Heart right ventricle (tissue), 16 donors: ENCODE measurements around the gene RFX2. TPM values are rescaled to one million over a fixed set of nuclear protein-coding genes. Genes with fewer than 3 reads are reported as not detected.

ENCODE experiments used
- ATAC-seq, 8 donors: fragments of 200-7000 bp; cut with Tn5 transposase; one replicate each; pipeline ENCODE4 v1.9.1; 2020; ENCODE audit warnings: mild to moderate bottlenecking in 8 of 8, moderate library complexity in 8 of 8, moderate number of reproducible peaks in 1 of 8
- DNase-seq, 2 donors: peaks; one replicate each; pipeline ENCODE4 v3.0.0-alpha.2; 2020
- H3K27ac ChIP-seq, 10 donors: fragments of 200-600 bp; sonication (generic) in 2 of 10; one replicate each; pipeline versions ENCODE4 v1.5.0 to v1.8.0; 2020 to 2022; ENCODE audit warnings: mild to moderate bottlenecking in 3 of 10
- H3K27me3 ChIP-seq, 7 donors: fragments of 200-600 bp; one replicate each; pipeline ENCODE4 v1.8.0; 2021 to 2022; ENCODE audit warnings: mild to moderate bottlenecking in 2 of 7
- H3K36me3 ChIP-seq, 9 donors: fragments of 200-600 bp; sonication (generic) in 1 of 9; one replicate each; pipeline versions ENCODE4 v1.5.0 to v1.8.0; 2020 to 2022; ENCODE audit warnings: mild to moderate bottlenecking in 2 of 9
- H3K4me1 ChIP-seq, 9 donors: fragments of 200-600 bp; sonication (generic) in 1 of 9; one replicate each; pipeline versions ENCODE4 v1.5.0 to v1.8.0; 2020 to 2022; ENCODE audit warnings: mild to moderate bottlenecking in 4 of 9
- H3K4me3 ChIP-seq, 10 donors: fragments of 200-600 bp; sonication (generic) in 2 of 10; one replicate each; pipeline versions ENCODE4 v1.5.0 to v1.8.0; 2020 to 2022; ENCODE audit warnings: mild to moderate bottlenecking in 7 of 10, moderate library complexity in 2 of 10
- H3K9me3 ChIP-seq, 11 donors: fragments of 200-600 bp in 10 of 11; sonication (generic) in 2 of 11; one replicate each; pipeline versions ENCODE4 v1.5.0 to v1.8.0; 2013 to 2022; ENCODE audit warnings: mild to moderate bottlenecking in 2 of 11, control low read depth in 1 of 11, moderate library complexity in 1 of 11
- CTCF ChIP-seq, 9 donors: fragments of 200-600 bp; sonication (generic) in 2 of 9; IDR thresholded peaks; one replicate each; pipeline versions ENCODE4 v1.5.0 to v1.8.0; 2021 to 2022; ENCODE audit warnings: antibody characterized with exemption in 9 of 9, mild to moderate bottlenecking in 5 of 9, moderate library complexity in 1 of 9
- WGBS, 2 donors: extraction: QIAGEN DNeasy Blood & Tissue Kit; methylation state at CpG; one replicate each; pipeline ENCODE4 v1.1.7; 2013; ENCODE audit warnings: inconsistent platforms in 1 of 2; 5-methylcytosine and 5-hydroxymethylcytosine counted together
- intact Hi-C, 10 donors: fragments of 100-400 bp; cut with DNase I; formaldehyde crosslinking; loops; one replicate each; pipeline versions ENCODE4 v1.11.1 to v1.14.2; 2022
- polyA plus RNA-seq, 2 donors: library from polyadenylated mRNA; stranded (reverse); fragments of 200-250 nt; gene quantifications; one replicate each; pipeline ENCODE4 v1.2.3, GENCODE V29; 2013
- total RNA-seq, 10 donors: library from RNA; stranded (reverse); fragmentation: NEBNext Ultra II Directional in 3 of 10; extraction: Animal tissue kit (Norgen Biotek cat#: 25700) in 3 of 10; gene quantifications; one replicate each; pipeline versions ENCODE4 v1.2.1 to v1.2.4, GENCODE V29; 2021 to 2023
- donor health status: Arrhythmogenic right ventricular cardiomyopathy.
- donor health status: ischemic (EF 13 %, LVEDD 7.1; RV severe dilation, severe dysfunction).
- donor health status: healthy with polysubstance abuse.
- donor health status: DM: no; HTN: yes; CAD: no.
- donor health status: DM: no; HTN: no; CAD: no.
- donor health status: ischemic (EF 25% LVEDD 6.9; RV normal size, moderate dysfunction).
- donor health status: ischemic (EF 25% LVEDD 5.7; RV mildly dilated, moderate dysfunction).
- donor health status: healthy.
- donor health status: DM: yes; HTN: yes; CAD: no.
- donor health status: Ischemic cardiomyopathy.
- donor health status: ischemic (EF 35%, LVEDD 5.7; RV mildly dilated, moderate dysfunction).
- donor health status: nonischemic (EF 11% LVEDD 7.7; RV severe dilation, severe dysfunction).
- donor health status: DM: yes; HTN: yes; CAD: no.
- donor health status: PGD.
- donor health status: ischemic (EF 29% LVEDD 5.4; RV normal size, mild dysfunction).
- donor health status: nonischemic (EF 23%, LVEDD 6.1; RV moderate dilation, normal function).

RFX2 gene
- total and polyA plus RNA-seq, 12 donors = 4.2 to 17.4 (median 5.2) TPM

- DNase-seq = peak; percentile 98 to 99
Observed at GRCh38 chr19:5977785-5978605, 132.3 kb downstream of the RFX2 start, which contains the start of gene RANBP3. Gene RANBP3, minus strand, starts transcription at chr19:5978140. Its CDS starts 58 bp downstream, at chr19:5978082.

GRCh38 chr19:5977222-5977784 lies 133.0 kb downstream of the RFX2 start:
- intact Hi-C loops = loop anchor here in 3 of 10 donors (5.0 kb wide), 1 partner anchor 75 kb away; the partner anchor contains the start of genes NDUFA11 (in 3 of the 3) and VMAC (in 3 of the 3)
- Histone ChIP-seq H3K36me3 (peaks cover 0 to 28% (median 0%) of the 10 kb centered on the region in 9 donors), H3K27ac (peak overlapping the region; percentile 65 to 95 (median 92)), H3K9me3 (no peaks in the 10 kb centered on the region), H3K4me1 (peaks cover 10 to 61% (median 53%) of the 10 kb centered on the region in 9 donors), H3K4me3 (peak overlapping the region; percentile 80 to 100 (median 96)), H3K27me3 (no peaks in the 10 kb centered on the region)
- DNase-seq (no peak), ATAC-seq (peak in 3 of 8 donors; percentile 1 to 7 (median 1))
- 1 to 3% methylated on average over 42 to 43 of the region's 43 CpGs for WGBS, 2 donors
- TF ChIP-seq CTCF (IDR thresholded peaks at IDR 0.05) = no peak

More at GRCh38 chr19:5977785-5978605, 132.3 kb downstream of the RFX2 start, which contains the start of gene RANBP3:
- Histone ChIP-seq H3K36me3 (peaks cover 0 to 28% (median 0%) of the 10 kb centered on the region in 9 donors), H3K27me3 (no peaks in the 10 kb centered on the region), H3K27ac (peak within 1 kb of the TSS; percentile 65 to 95 (median 92)), H3K9me3 (no peaks in the 10 kb centered on the region), H3K4me3 (peak within 1 kb of the TSS; percentile 80 to 100 (median 96)), H3K4me1 (peaks cover 10 to 59% (median 47%) of the 10 kb centered on the region in 9 donors)
- WGBS, 2 donors = 0% methylated on average over 88 of the region's 88 CpGs
- TF ChIP-seq CTCF (IDR thresholded peaks at IDR 0.05) = no peak
- peak; percentile 98 to 99 (median 98) for ATAC-seq
- intact Hi-C loops = loop anchor here in 3 of 10 donors (1.0 to 5.0 kb wide), 2 partner anchors 76 to 188 kb away; partner anchors contain the start of genes NDUFA11 (in 3 of the 3) and VMAC (in 3 of the 3)

GRCh38 chr19:5976768-5977167 lies 133.5 kb downstream of the RFX2 start:
- Histone ChIP-seq H3K4me1 (peaks cover 10 to 64% (median 53%) of the 10 kb centered on the region in 9 donors), H3K27me3 (no peaks in the 10 kb centered on the region), H3K27ac (peak overlapping the region in 5 of 10 donors; percentile 91 to 95 (median 94)), H3K4me3 (peak overlapping the region; percentile 80 to 100 (median 96)), H3K9me3 (no peaks in the 10 kb centered on the region), H3K36me3 (peaks cover 0 to 28% (median 0%) of the 10 kb centered on the region in 9 donors)
- no peak for TF ChIP-seq CTCF (IDR thresholded peaks at IDR 0.05)
- intact Hi-C loops = loop anchor here in 3 of 10 donors (5.0 kb wide), 1 partner anchor 74 kb away; the partner anchor contains the start of genes NDUFA11 (in 3 of the 3) and VMAC (in 3 of the 3)
- 50 to 56% methylated on average over 8 of the region's 8 CpGs for WGBS, 2 donors
- ATAC-seq = no peak
- no peak for DNase-seq

- Histone ChIP-seq H3K27ac (no peak overlapping the region), H3K27me3 (no peaks in the 10 kb centered on the region), H3K36me3 (peaks cover 0 to 35% (median 0%) of the 10 kb centered on the region in 9 donors), H3K4me3 (no peak overlapping the region), H3K4me1 (peaks cover 10 to 71% (median 59%) of the 10 kb centered on the region in 9 donors), H3K9me3 (no peaks in the 10 kb centered on the region)
- no peak for TF ChIP-seq CTCF (IDR thresholded peaks at IDR 0.05)
- ATAC-seq (no peak), DNase-seq (no peak)
- WGBS, 2 donors = 88 to 90% methylated on average over 3 of the region's 3 CpGs
- intact Hi-C loops = loop anchor here in 3 of 10 donors (5.0 kb wide), 1 partner anchor 73 kb away; the partner anchor contains the start of genes NDUFA11 (in 3 of the 3) and VMAC (in 3 of the 3)
Observed at GRCh38 chr19:5975388-5975728, 134.9 kb downstream of the RFX2 start.
